D721Med (cell line): ENCODE data around the gene MRPL50.

Experiments
- DNase-seq: peaks from one replicate; pipeline ENCODE4 v3.0.0; 2011; ENCODE audit warnings: low spot score; ENCODE audit not compliant: insufficient read length
- FAIRE-seq: peaks from 2 replicates; lab custom pipeline; 2011; peaks lifted over from hg19 to GRCh38; lab: Jason Lieb, UNC
- CTCF ChIP-seq: IDR thresholded peaks from 2 replicates; pipeline ENCODE4 v1.5.1; 2012; ENCODE audit warnings: mild to moderate bottlenecking, control low read depth; ENCODE audit not compliant: insufficient read depth; ENCODE audit errors: missing control alignments

MRPL50 gene

GRCh38 chr9:101381118-101381517 is 17.3 kb downstream of the MRPL50 start:
- no peak for TF ChIP-seq CTCF
- FAIRE-seq (no peak), DNase-seq (no peak)

GRCh38 chr9:101380295-101380694 is 18.1 kb downstream of the MRPL50 start:
- FAIRE-seq (no peak), DNase-seq (no peak)
- no peak for TF ChIP-seq CTCF

- TF ChIP-seq CTCF, result no peak
- no peak for FAIRE-seq
- DNase-seq, result no peak
These were observed 22.1 kb downstream of the MRPL50 start for GRCh38 chr9:101376111-101376848.

GRCh38 chr9:101375546-101375945 is 22.9 kb downstream of the MRPL50 start:
- no peak for TF ChIP-seq CTCF
- no peak for DNase-seq
- no peak for FAIRE-seq

GRCh38 chr9:101372327-101373118 is 25.9 kb downstream of the MRPL50 start:
- no peak for TF ChIP-seq CTCF
- no peak for FAIRE-seq
- no peak for DNase-seq

- FAIRE-seq (no peak), DNase-seq (no peak)
- no peak for TF ChIP-seq CTCF
These were observed 26.6 kb downstream of the MRPL50 start for GRCh38 chr9:101371813-101372212.
